SK-N-SH (cell line): ENCODE results near the gene SEH1L. TPM values are rescaled to one million over a fixed set of nuclear protein-coding genes. Genes with fewer than 3 reads are reported as not detected.

Experiments used
- CTCF ChIA-PET: fragments of 300-600, 350-600 bp; formaldehyde crosslinking; extraction: SDS; loops from one replicate; lab custom pipeline; 2021; lab: Yijun Ruan, JAX
- POLR2A ChIA-PET: fragments of 350-600 bp; sonication (Branson Sonifier 250); formaldehyde crosslinking; extraction: SDS; loops from one replicate; lab custom pipeline; 2020; ENCODE audit warnings: antibody characterized with exemption, inconsistent platforms; lab: Yijun Ruan, JAX
- DNase-seq: peaks from one replicate; pipeline ENCODE4 v3.0.0; 2012
- H2AFZ ChIP-seq: fragments of 200-600 bp; sonication (generic); 2 replicates; pipeline ENCODE4 v1.8.1; 2016; ENCODE audit warnings: antibody characterized with exemption, mild to moderate bottlenecking, low read depth
- H3F3A ChIP-seq: fragments of 200-600 bp; sonication (generic); replicated peaks from 2 replicates; pipeline ENCODE3; 2016; ENCODE audit warnings: antibody characterized with exemption, mild to moderate bottlenecking; ENCODE audit not compliant: insufficient read depth
- H3K27ac ChIP-seq, 2 experiments: fragments of 200-500 bp in 1 of 2; fragments of 200-600 bp in 1 of 2; sonication (Bioruptor generic) in 1 of 2; sonication (generic), shearing (Covaris generic) in 1 of 2; 2 replicates each; pipeline versions ENCODE4 v1.5.1 to v1.6.1; 2014 to 2016; ENCODE audit warnings: low read depth in 2 of 2, inconsistent platforms in 1 of 2, low read length in 1 of 2, mild to moderate bottlenecking in 1 of 2, mixed read lengths in 1 of 2
- H3K27me3 ChIP-seq: fragments of 200-600 bp; sonication (generic), shearing (Covaris generic); 2 replicates; pipeline ENCODE4 v1.6.1; 2016; ENCODE audit warnings: mixed run types; ENCODE audit not compliant: insufficient read depth
- H3K36me3 ChIP-seq, 2 experiments: fragments of 200-500 bp in 1 of 2; fragments of 200-600 bp in 1 of 2; sonication (Bioruptor generic) in 1 of 2; sonication (generic) in 1 of 2; replicated peaks in 1 of 2; 2 replicates each; pipeline versions ENCODE3 to v1.5.1; 2014 to 2016; ENCODE audit warnings: low read length in 1 of 2, mild to moderate bottlenecking in 1 of 2; ENCODE audit not compliant: insufficient read depth in 2 of 2, control insufficient read depth in 1 of 2
- H3K4me1 ChIP-seq, 2 experiments: fragments of 200-500 bp in 1 of 2; fragments of 200-600 bp in 1 of 2; sonication (Bioruptor generic) in 1 of 2; sonication (generic), shearing (Covaris generic) in 1 of 2; 2 replicates each; pipeline versions ENCODE4 v1.5.1 to v1.6.1; 2014 to 2016; ENCODE audit warnings: low read depth in 1 of 2, low read length in 1 of 2, mixed run types in 1 of 2; ENCODE audit not compliant: insufficient read depth in 2 of 2, control insufficient read depth in 1 of 2
- H3K4me2 ChIP-seq: fragments of 200-600 bp; sonication (generic), shearing (Covaris generic); 2 replicates; pipeline ENCODE4 v1.6.1; 2017; ENCODE audit warnings: mixed run types
- H3K4me3 ChIP-seq, 2 experiments: fragments of 200-500 bp in 1 of 2; fragments of 200-600 bp in 1 of 2; sonication (Bioruptor generic) in 1 of 2; sonication (generic), shearing (Covaris generic) in 1 of 2; 2 replicates each; pipeline versions ENCODE4 v1.5.1 to v1.8.1; 2014 to 2016; ENCODE audit warnings: low read depth in 2 of 2, inconsistent platforms in 1 of 2, low read length in 1 of 2, mild to moderate bottlenecking in 1 of 2, mixed read lengths in 1 of 2, moderate library complexity in 1 of 2
- H3K79me2 ChIP-seq: fragments of 200-600 bp; sonication (generic); 2 replicates; pipeline ENCODE4 v1.8.1; 2017; ENCODE audit warnings: mild to moderate bottlenecking; ENCODE audit not compliant: insufficient read depth
- H3K9ac ChIP-seq: fragments of 200-600 bp; sonication (generic); 2 replicates; pipeline ENCODE4 v1.6.1; 2017; ENCODE audit warnings: mixed run types
- H3K9me2 ChIP-seq: fragments of 200-600 bp; sonication (generic); 2 replicates; pipeline ENCODE4 v1.6.1; 2017; ENCODE audit warnings: mixed run types
- H3K9me3 ChIP-seq: fragments of 200-600 bp; sonication (generic); 2 replicates; pipeline ENCODE4 v1.6.1; 2017; ENCODE audit warnings: mixed run types, mild to moderate bottlenecking, moderate library complexity
- H4K20me1 ChIP-seq: fragments of 200-600 bp; sonication (generic); 2 replicates; pipeline ENCODE4 v1.6.1; 2017; ENCODE audit warnings: mild to moderate bottlenecking, mixed run types; ENCODE audit not compliant: insufficient read depth
- CHD2 ChIP-seq: fragments of 150-350 bp; IDR thresholded peaks from 2 replicates; pipeline ENCODE4 v1.6.1; 2018; ENCODE audit warnings: low read length; ENCODE audit not compliant: partially characterized antibody
- CTCF ChIP-seq: fragments of 200-600 bp; sonication (generic); IDR thresholded peaks from 2 replicates; pipeline ENCODE4 v1.6.1; 2017; ENCODE audit warnings: antibody characterized with exemption, mild to moderate bottlenecking, moderate library complexity
- ELF1 ChIP-seq: IDR thresholded peaks from 2 replicates; pipeline ENCODE4 v1.4.0; 2012
- EP300 ChIP-seq, 2 experiments: IDR thresholded peaks; 2 replicates each; pipeline versions ENCODE4 v1.4.0 to v1.6.1; 2012; ENCODE audit warnings: borderline replicate concordance in 1 of 2, low read depth in 1 of 2, low read length in 1 of 2
- FOXJ3 ChIP-seq: sonication (generic); formaldehyde crosslinking; IDR thresholded peaks from 2 replicates; pipeline ENCODE4 v1.5.1; 2020; ENCODE audit warnings: mild to moderate bottlenecking, missing genetic modification reagents
- FOXM1 ChIP-seq: IDR thresholded peaks from 2 replicates; pipeline ENCODE4 v1.4.0; 2012; ENCODE audit warnings: low read depth, mild to moderate bottlenecking
- GATA2 ChIP-seq: sonication (generic); formaldehyde crosslinking; IDR thresholded peaks from 2 replicates; pipeline ENCODE4 v1.5.0; 2020; ENCODE audit warnings: mild to moderate bottlenecking, missing genetic modification reagents
- IRF3 ChIP-seq: fragments of 150-350 bp; IDR thresholded peaks from 2 replicates; pipeline ENCODE4 v1.6.1; 2016; ENCODE audit warnings: mild to moderate bottlenecking, low read depth, low read length
- JUND ChIP-seq: IDR thresholded peaks from 2 replicates; pipeline ENCODE4 v1.4.0; 2012
- NFIC ChIP-seq: IDR thresholded peaks from 2 replicates; pipeline ENCODE4 v1.4.0; 2012; ENCODE audit warnings: borderline replicate concordance
- PBX3 ChIP-seq: IDR thresholded peaks from 2 replicates; pipeline ENCODE4; 2012
- REST ChIP-seq: IDR thresholded peaks from 2 replicates; pipeline ENCODE4 v1.6.1; 2012; ENCODE audit warnings: mild to moderate bottlenecking, low read depth, low read length, moderate library complexity
- TCF12 ChIP-seq: IDR thresholded peaks from 2 replicates; pipeline ENCODE4 v1.4.0; 2012
- USF1 ChIP-seq: IDR thresholded peaks from 2 replicates; pipeline ENCODE4 v1.4.0; 2012; ENCODE audit warnings: low read depth, borderline replicate concordance
- WGBS: methylation state at CpG from one replicate; pipeline ENCODE4 v1.1.6; 2017; ENCODE audit warnings: low lambda C conversion rate; 5-methylcytosine and 5-hydroxymethylcytosine counted together
- polyA plus RNA-seq, 3 experiments: library from polyadenylated mRNA; depleted of rRNA; stranded (reverse); fragments of >200 nt; gene quantifications; 2 replicates each; pipeline ENCODE4 v1.2.3, GENCODE V29; 2012

The SEH1L gene
- polyA plus RNA-seq, 1 of the 3 experiments (the other 2 are of a cell fraction): 29.8 TPM

GRCh38 chr18:12904012-12904516 is 43.7 kb upstream of the SEH1L start (continued):
- TF ChIP-seq REST (no peak), JUND (no peak), IRF3 (no peak), CTCF (no peak), TCF12 (no peak), PBX3 (no peak), FOXJ3 (CRISPR knock-in tag) (no peak), USF1 (no peak)

- H2AFZ ChIP-seq: no peak overlapping the region
- 70% methylated on average over 2 of the region's 4 CpGs for WGBS
- H3K27ac ChIP-seq: no peak overlapping the region
- no peak overlapping the region for H3K4me3 ChIP-seq
- no peaks in the 10 kb centered on the region for H3K36me3 ChIP-seq
- no peak overlapping the region for H3K9ac ChIP-seq
- no peak overlapping the region for H3K4me2 ChIP-seq
- no peaks in the 10 kb centered on the region for H3K79me2 ChIP-seq
- H3K4me1 ChIP-seq: peaks cover 0 to 7% of the 10 kb centered on the region in 2 experiments; a peak in 2 of 4 replicates
- CTCF ChIA-PET: interaction anchor here (1.0 kb wide), 1 partner anchor 179 kb away, joined by 3 read pairs; no protein-coding TSS in a partner anchor
- peaks cover 13% of the 10 kb centered on the region for H3F3A ChIP-seq
- H3K9me3 ChIP-seq: no peaks in the 10 kb centered on the region
- H4K20me1 ChIP-seq: peaks cover 6% of the 10 kb centered on the region; the same call in 1 of the 2 replicates
- no peaks in the 10 kb centered on the region for H3K9me2 ChIP-seq
- DNase-seq: no peak
- POLR2A ChIA-PET: no interaction called here
- H3K27me3 ChIP-seq: no peaks in the 10 kb centered on the region
- TF ChIP-seq FOXM1 (no peak), NFIC (no peak), ELF1 (no peak), USF1 (no peak), CHD2 (no peak), CTCF (no peak), PBX3 (no peak), EP300 (IDR thresholded peaks at IDR 0.05; ENCODE audit: borderline replicate concordance in 1 of 2, low read depth in 1 of 2, low read length in 1 of 2) (no peak), IRF3 (no peak), GATA2 (CRISPR knock-in tag) (no peak)
These were observed 41.7 kb upstream of the SEH1L start for GRCh38 chr18:12906119-12906518.
